K562 (cell line): ENCODE measurements around the gene HTRA3.

ENCODE experiments used
- CTCF ChIP-seq, 3 experiments: IDR thresholded peaks in 2 of 3; conservative IDR thresholded peaks in 1 of 3; 2 replicates each; pipeline ENCODE4 v1.5.1; 2011 to 2012; ENCODE audit warnings: low read length in 3 of 3, mild to moderate bottlenecking in 3 of 3, control low read depth in 2 of 3, improper control_type of control experiment in 1 of 3, inconsistent platforms in 1 of 3, low read depth in 1 of 3, mixed read lengths in 1 of 3, moderate library complexity in 1 of 3; ENCODE audit not compliant: insufficient read depth in 2 of 3
- RAD21 ChIP-seq, 2 experiments: fragments of 250-450 bp in 1 of 2; fragments of 450-650 bp in 1 of 2; sonication (Bioruptor Pico) in 1 of 2; formaldehyde crosslinking in 1 of 2; IDR thresholded peaks in 1 of 2; conservative IDR thresholded peaks in 1 of 2; 2 replicates each; pipeline versions ENCODE4 v1.4.0 to v1.8.0; 2020 to 2022; ENCODE audit warnings: mild to moderate bottlenecking in 2 of 2, moderate library complexity in 1 of 2
- USF2 ChIP-seq: sonication (generic); formaldehyde crosslinking; IDR thresholded peaks from 2 replicates; pipeline ENCODE4 v1.5.0; 2020; ENCODE audit warnings: missing genetic modification reagents
- TF ChIP-seq, protein P1 (sequence below): fragments of 450-650 bp; IDR thresholded peaks from 2 replicates; pipeline ENCODE4 v1.6.1; 2016; ENCODE audit warnings: mild to moderate bottlenecking
- TF ChIP-seq, protein P2 (sequence below), 2 experiments: fragments of 450-650 bp in 1 of 2; sonication (generic) in 1 of 2; formaldehyde crosslinking in 1 of 2; IDR thresholded peaks in 1 of 2; conservative IDR thresholded peaks in 1 of 2; 2 replicates each; pipeline versions ENCODE4 v1.6.1 to v1.8.1; 2016 to 2023; ENCODE audit warnings: mild to moderate bottlenecking in 2 of 2, moderate library complexity in 2 of 2, inconsistent platforms in 1 of 2, missing genetic modification reagents in 1 of 2

- TF ChIP-seq, protein P1, sequence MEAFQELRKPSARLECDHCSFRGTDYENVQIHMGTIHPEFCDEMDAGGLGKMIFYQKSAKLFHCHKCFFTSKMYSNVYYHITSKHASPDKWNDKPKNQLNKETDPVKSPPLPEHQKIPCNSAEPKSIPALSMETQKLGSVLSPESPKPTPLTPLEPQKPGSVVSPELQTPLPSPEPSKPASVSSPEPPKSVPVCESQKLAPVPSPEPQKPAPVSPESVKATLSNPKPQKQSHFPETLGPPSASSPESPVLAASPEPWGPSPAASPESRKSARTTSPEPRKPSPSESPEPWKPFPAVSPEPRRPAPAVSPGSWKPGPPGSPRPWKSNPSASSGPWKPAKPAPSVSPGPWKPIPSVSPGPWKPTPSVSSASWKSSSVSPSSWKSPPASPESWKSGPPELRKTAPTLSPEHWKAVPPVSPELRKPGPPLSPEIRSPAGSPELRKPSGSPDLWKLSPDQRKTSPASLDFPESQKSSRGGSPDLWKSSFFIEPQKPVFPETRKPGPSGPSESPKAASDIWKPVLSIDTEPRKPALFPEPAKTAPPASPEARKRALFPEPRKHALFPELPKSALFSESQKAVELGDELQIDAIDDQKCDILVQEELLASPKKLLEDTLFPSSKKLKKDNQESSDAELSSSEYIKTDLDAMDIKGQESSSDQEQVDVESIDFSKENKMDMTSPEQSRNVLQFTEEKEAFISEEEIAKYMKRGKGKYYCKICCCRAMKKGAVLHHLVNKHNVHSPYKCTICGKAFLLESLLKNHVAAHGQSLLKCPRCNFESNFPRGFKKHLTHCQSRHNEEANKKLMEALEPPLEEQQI, result no peak
- TF ChIP-seq RAD21 (CRISPR knock-in tag; conservative IDR thresholded peaks at IDR 0.05 in 1 of 2, IDR thresholded peaks at IDR 0.05 in 1 of 2) (no peak), USF2 (no peak), CTCF (IDR thresholded peaks at IDR 0.05 in 2 of 3, conservative IDR thresholded peaks at IDR 0.05 in 1 of 3; ENCODE audit: insufficient read depth in 2 of 3, low read depth in 1 of 3, low read length in 3 of 3) (no peak)
- TF ChIP-seq, protein P2, sequence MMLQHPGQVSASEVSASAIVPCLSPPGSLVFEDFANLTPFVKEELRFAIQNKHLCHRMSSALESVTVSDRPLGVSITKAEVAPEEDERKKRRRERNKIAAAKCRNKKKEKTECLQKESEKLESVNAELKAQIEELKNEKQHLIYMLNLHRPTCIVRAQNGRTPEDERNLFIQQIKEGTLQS (IDR thresholded peaks at IDR 0.05), result no peak
- TF ChIP-seq, protein P2 (CRISPR knock-in tag; conservative IDR thresholded peaks at IDR 0.05), result no peak
These were observed 13.2 kb downstream of the HTRA3 start for GRCh38 chr4:8282742-8283141.
